ENCODE results near the gene KLK7. TPM values are rescaled to one million over a fixed set of nuclear protein-coding genes. Genes with fewer than 3 reads are reported as not detected.

Gene KLK7
- total and polyA plus RNA-seq, 9 donors: 0.05 to 0.30 (median 0.17) TPM; not detected in 5

DNA sequence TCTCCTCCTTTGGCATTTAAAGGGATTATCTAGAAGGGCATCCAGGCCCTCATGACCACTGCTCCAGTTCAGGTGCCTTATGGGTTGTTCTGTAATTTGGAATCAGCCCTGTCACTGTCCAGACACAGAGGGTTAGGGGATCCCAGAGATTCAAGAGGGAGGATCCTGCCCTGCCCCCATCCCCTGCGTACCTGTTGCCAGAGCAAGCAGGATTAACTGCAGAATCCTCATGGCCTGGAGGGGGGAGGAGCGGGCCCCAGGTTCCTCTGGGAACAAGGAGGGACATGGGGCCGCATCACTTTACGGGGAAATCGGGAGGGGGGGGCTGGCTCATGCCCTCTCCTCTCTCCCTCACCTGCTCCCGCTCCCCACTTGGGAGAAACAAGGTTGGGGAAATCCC is 41.7 kb upstream of the KLK7 start:
- Histone ChIP-seq H3K27me3 (ENCODE audit: control insufficient read depth, insufficient read depth, low read length) (peaks cover 29% of the 10 kb centered on the region), H3K9me3 (replicated peaks; ENCODE audit: control insufficient read depth, low read depth, low read length) (no peaks in the 10 kb centered on the region), H3K36me3 (ENCODE audit: control insufficient read depth, insufficient read depth, low read length) (no peaks in the 10 kb centered on the region), H3K4me1 (ENCODE audit: control insufficient read depth, insufficient read depth, low read length) (no peaks in the 10 kb centered on the region), H3K4me3 (ENCODE audit: low read length) (no peak overlapping the region), H3K27ac (ENCODE audit: low read length) (no peak overlapping the region)
- DNase-seq: no peak
- WGBS (ENCODE audit: insufficient coverage): 20% methylated on average over 1 of the region's 6 CpGs

DNA sequence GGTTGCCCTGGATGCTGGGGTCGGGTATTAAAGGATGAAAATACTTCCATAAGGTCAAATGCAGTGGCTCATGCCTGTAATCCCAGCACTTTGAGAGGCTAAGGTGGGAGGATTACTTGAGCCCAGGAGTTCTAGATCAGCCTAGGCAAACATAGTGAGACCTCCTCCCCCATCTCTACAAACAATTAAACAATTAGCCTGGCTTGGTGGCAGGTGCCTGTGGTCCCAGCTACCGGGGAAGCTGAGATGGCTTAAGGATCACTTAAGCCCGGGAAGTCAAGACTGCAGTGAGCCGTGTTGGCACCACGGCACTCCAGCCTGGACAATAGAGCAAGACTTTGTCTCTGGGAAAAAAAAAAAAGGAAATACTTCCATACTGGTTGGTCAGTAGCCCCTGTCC is 41.2 kb upstream of the KLK7 start:
- peaks cover 34% of the 10 kb centered on the region for H3K27me3 ChIP-seq (ENCODE audit: control insufficient read depth, insufficient read depth, low read length)
- no peaks in the 10 kb centered on the region for H3K9me3 ChIP-seq (replicated peaks; ENCODE audit: control insufficient read depth, low read depth, low read length)
- H3K27ac ChIP-seq (ENCODE audit: low read length): no peak overlapping the region
- no peaks in the 10 kb centered on the region for H3K4me1 ChIP-seq (ENCODE audit: control insufficient read depth, insufficient read depth, low read length)
- WGBS (ENCODE audit: insufficient coverage): no CpG with 5 or more reads among the region's 5 CpGs
- no peak for DNase-seq
- H3K36me3 ChIP-seq (ENCODE audit: control insufficient read depth, insufficient read depth, low read length): no peaks in the 10 kb centered on the region
- no peak overlapping the region for H3K4me3 ChIP-seq (ENCODE audit: low read length)

DNA sequence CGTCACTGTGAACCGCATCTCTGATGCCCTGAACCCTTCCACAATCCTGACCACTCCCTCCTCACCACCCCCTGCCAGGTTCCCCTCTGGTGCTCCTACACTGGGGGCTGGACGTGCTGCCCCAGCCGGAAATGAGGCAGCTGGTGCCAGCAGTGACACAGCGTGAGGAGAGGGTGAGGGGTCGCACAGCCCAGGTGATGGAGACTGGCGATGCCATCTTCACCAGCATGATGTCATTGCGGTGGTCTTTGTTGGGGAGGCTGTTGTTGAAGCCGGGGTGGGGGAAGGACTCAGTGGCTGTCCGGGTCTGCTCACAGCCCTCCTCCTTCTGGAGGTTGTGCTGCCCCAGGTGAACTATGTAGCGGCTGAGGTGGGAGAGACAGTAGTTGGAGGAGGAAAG is 40.2 kb upstream of the KLK7 start:
- no peaks in the 10 kb centered on the region for H3K36me3 ChIP-seq (ENCODE audit: control insufficient read depth, insufficient read depth, low read length)
- H3K27me3 ChIP-seq (ENCODE audit: control insufficient read depth, insufficient read depth, low read length): peaks cover 44% of the 10 kb centered on the region
- 82% methylated on average over 10 of the region's 11 CpGs for WGBS (ENCODE audit: insufficient coverage)
- H3K4me3 ChIP-seq (ENCODE audit: low read length): no peak overlapping the region
- no peaks in the 10 kb centered on the region for H3K4me1 ChIP-seq (ENCODE audit: control insufficient read depth, insufficient read depth, low read length)
- H3K27ac ChIP-seq (ENCODE audit: low read length): no peak overlapping the region
- no peaks in the 10 kb centered on the region for H3K9me3 ChIP-seq (replicated peaks; ENCODE audit: control insufficient read depth, low read depth, low read length)
- no peak for DNase-seq

DNA sequence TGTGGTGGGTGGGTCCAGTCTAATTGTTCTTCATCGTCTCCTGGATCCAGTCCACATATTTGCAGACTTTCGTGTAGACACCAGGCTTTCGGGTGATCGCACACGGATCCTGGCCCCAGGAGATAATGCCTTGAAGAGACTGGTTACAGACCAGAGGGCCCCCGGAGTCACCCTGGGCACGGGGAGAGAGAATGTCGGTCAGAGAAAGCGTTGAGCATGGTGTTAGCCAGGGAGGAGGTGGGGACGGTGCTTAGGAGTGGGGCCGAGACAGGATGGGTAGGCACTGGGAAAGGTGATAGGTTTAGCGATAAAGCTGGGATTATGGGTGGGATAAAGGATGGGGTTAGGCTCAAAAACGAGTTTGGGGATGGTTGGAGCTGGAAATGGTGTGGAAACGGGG is 38.8 kb upstream of the KLK7 start:
- H3K4me1 ChIP-seq (ENCODE audit: control insufficient read depth, insufficient read depth, low read length): no peaks in the 10 kb centered on the region
- WGBS (ENCODE audit: insufficient coverage): 63% methylated on average over 14 of the region's 14 CpGs
- no peaks in the 10 kb centered on the region for H3K9me3 ChIP-seq (replicated peaks; ENCODE audit: control insufficient read depth, low read depth, low read length)
- H3K27ac ChIP-seq (ENCODE audit: low read length): no peak overlapping the region
- H3K27me3 ChIP-seq (ENCODE audit: control insufficient read depth, insufficient read depth, low read length): peaks cover 57% of the 10 kb centered on the region
- DNase-seq: no peak
- H3K4me3 ChIP-seq (ENCODE audit: low read length): no peak overlapping the region
- no peaks in the 10 kb centered on the region for H3K36me3 ChIP-seq (ENCODE audit: control insufficient read depth, insufficient read depth, low read length)

DNA sequence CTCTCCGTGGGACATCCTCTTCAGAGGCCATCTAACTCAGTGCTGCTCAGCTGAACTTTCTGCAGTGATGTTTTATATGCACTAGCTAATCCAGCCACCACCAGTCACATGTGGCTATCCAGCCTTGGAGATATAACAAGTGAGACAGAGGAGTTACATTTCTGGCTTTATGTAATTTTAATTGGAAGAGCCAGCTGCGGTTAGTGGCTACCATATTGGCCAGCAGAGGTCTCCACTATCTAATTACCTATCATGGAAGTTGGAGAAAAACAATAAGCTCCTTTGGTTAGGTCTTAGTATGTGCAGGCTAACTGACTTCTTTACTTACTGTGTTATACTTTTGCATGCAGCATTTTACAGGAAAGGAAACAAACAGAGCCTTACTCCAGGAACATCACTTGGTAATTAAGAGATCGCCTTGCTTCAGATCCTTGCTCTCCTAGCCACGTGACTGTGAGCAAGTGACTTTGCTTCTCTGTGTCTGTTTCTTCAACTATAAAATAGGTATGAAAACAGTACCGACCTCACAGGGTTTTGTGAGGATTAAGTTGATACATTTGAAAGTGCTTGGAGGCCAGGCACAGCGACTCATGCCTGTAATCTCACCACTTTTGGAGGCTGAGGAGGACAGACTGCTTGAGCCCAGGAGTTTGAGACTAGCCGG is 37.4 kb upstream of the KLK7 start:
- H3K4me1 ChIP-seq (ENCODE audit: control insufficient read depth, insufficient read depth, low read length): peaks cover 6% of the 10 kb centered on the region
- 64% methylated on average over 2 of the region's 7 CpGs for WGBS (ENCODE audit: insufficient coverage)
- H3K27me3 ChIP-seq (ENCODE audit: control insufficient read depth, insufficient read depth, low read length): peaks cover 67% of the 10 kb centered on the region
- H3K36me3 ChIP-seq (ENCODE audit: control insufficient read depth, insufficient read depth, low read length): no peaks in the 10 kb centered on the region
- H3K9me3 ChIP-seq (replicated peaks; ENCODE audit: control insufficient read depth, low read depth, low read length): no peaks in the 10 kb centered on the region
- H3K4me3 ChIP-seq (ENCODE audit: low read length): no peak overlapping the region
- H3K27ac ChIP-seq (ENCODE audit: low read length): no peak overlapping the region
- peak; percentile 47 for DNase-seq

DNA sequence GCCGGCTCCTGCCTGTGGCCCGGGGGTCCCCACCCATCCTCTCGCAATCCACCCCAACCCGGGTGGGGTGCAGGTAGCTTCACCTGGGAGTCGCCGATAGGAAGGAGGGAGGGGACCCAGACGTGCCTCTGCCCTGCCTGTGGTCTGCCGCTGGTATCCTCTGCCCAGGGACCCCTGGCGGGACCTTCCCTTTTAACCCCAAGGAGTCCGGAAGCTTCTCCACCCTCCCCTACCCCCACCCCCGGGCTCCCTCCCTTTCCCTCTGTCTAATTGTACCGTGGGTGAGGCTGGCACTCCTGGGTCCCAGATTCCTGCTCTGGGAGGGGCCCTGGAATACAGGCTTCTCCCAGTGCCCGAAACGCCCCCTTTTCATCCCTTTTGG is 35.8 kb upstream of the KLK7 start, which contains the start of gene KLK10:
TSS of gene KLK10 (minus strand) at position 166 of the 382 bp plus-strand sequence. CDS start 579 bp downstream, outside the sequence.
- no peaks in the 10 kb centered on the region for H3K9me3 ChIP-seq (replicated peaks; ENCODE audit: control insufficient read depth, low read depth, low read length)
- peaks cover 69% of the 10 kb centered on the region for H3K27me3 ChIP-seq (ENCODE audit: control insufficient read depth, insufficient read depth, low read length)
- no peak within 1 kb of the TSS for H3K4me3 ChIP-seq (ENCODE audit: low read length)
- H3K36me3 ChIP-seq (ENCODE audit: control insufficient read depth, insufficient read depth, low read length): no peaks in the 10 kb centered on the region
- DNase-seq: no peak
- peaks cover 6% of the 10 kb centered on the region for H3K4me1 ChIP-seq (ENCODE audit: control insufficient read depth, insufficient read depth, low read length)
- no peak within 1 kb of the TSS for H3K27ac ChIP-seq (ENCODE audit: low read length)
- 3% methylated on average over 5 of the region's 14 CpGs for WGBS (ENCODE audit: insufficient coverage)

DNA sequence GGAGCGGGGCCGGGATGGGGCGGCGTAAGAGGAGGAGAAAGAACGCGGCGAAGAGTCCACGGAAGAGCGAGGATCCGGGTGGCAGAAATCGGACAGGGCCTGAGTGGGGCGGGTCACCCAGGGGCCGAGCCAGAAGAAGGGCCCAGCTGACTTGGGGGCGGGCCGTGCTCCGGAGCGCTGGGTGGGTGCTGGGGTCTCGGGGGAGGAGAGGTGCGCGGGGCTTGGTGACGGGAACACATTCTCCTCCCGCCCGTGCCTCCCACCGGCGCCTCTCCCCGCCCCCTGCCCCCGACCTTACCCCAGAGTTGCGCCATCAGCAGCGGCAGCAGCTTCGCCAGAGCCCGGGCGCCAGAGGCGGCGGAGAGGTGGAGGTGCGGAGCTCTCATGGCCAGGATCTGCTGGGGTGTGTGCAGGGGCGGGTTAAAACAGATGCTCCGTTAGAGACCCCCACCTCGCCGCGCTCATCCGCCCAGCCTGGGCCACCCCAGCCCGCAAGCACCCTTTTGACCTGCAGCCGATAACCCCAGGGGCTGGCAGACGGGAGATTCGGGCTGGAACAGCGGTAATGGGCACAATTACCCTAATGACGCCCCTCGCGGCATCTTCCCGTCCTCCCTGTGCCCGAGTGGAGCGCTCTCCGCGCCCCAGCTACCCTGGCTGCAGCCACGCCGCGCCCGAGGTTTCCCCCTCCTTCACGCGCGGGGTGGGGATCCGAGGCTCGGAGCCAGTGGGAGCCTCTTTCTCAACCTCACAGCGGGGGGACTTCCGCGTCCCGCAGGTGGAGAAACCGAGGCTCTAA is 35.2 kb upstream of the KLK7 start:
- Histone ChIP-seq H3K27ac (ENCODE audit: low read length) (no peak overlapping the region), H3K27me3 (ENCODE audit: control insufficient read depth, insufficient read depth, low read length) (peaks cover 70% of the 10 kb centered on the region), H3K36me3 (ENCODE audit: control insufficient read depth, insufficient read depth, low read length) (no peaks in the 10 kb centered on the region), H3K9me3 (replicated peaks; ENCODE audit: control insufficient read depth, low read depth, low read length) (no peaks in the 10 kb centered on the region), H3K4me1 (ENCODE audit: control insufficient read depth, insufficient read depth, low read length) (peaks cover 6% of the 10 kb centered on the region), H3K4me3 (ENCODE audit: low read length) (no peak overlapping the region)
- WGBS (ENCODE audit: insufficient coverage): under 1% methylated on average over 45 of the region's 68 CpGs
- no peak for DNase-seq

DNA sequence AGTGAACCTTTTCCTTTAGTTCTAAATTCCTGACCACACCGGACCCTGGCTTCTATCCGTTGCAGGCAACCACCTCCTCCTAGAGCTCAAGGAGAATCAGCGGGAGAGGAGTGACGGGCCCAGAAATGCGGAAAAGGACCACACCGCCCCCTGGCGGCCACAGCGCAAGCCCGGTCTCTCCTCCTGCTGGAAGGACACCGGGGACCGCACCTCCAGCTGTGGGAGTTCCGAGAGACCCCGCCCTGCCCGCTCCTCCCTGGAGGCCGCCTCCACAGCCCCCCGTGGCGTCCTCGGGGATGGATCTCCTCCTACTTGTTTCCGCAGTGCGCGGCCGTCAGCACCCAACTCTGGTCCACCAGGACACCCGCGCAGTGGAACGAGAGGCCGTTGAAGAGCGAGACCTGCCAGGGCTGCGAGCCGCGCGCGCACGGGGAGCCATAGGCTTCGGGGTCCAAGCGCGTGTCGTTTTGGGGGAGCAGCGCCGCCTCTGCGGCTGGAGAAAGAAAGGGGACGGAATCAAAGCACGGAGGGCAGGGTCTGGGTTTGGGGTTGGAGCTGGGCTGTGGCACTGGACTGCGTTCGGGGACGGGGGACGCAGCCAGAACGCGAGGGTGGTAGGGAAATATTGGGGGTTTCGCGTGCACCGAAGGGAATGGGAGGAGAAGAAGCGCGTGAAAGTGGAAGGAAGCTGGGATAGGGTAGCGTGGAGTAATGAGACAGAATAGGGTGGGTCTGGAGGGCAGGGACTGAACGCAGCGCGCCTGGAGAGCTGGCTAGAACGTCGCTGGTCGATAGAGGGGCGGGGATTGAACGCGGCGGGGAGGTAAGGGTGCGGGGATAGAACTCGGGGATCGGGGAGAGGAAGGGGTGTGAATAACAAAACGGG is 33.3 kb upstream of the KLK7 start:
- peaks cover 62% of the 10 kb centered on the region for H3K27me3 ChIP-seq (ENCODE audit: control insufficient read depth, insufficient read depth, low read length)
- H3K4me3 ChIP-seq (ENCODE audit: low read length): no peak overlapping the region
- H3K36me3 ChIP-seq (ENCODE audit: control insufficient read depth, insufficient read depth, low read length): no peaks in the 10 kb centered on the region
- H3K27ac ChIP-seq (ENCODE audit: low read length): no peak overlapping the region
- peaks cover 6% of the 10 kb centered on the region for H3K4me1 ChIP-seq (ENCODE audit: control insufficient read depth, insufficient read depth, low read length)
- DNase-seq: no peak
- under 1% methylated on average over 64 of the region's 68 CpGs for WGBS (ENCODE audit: insufficient coverage)
- H3K9me3 ChIP-seq (replicated peaks; ENCODE audit: control insufficient read depth, low read depth, low read length): no peaks in the 10 kb centered on the region

DNA sequence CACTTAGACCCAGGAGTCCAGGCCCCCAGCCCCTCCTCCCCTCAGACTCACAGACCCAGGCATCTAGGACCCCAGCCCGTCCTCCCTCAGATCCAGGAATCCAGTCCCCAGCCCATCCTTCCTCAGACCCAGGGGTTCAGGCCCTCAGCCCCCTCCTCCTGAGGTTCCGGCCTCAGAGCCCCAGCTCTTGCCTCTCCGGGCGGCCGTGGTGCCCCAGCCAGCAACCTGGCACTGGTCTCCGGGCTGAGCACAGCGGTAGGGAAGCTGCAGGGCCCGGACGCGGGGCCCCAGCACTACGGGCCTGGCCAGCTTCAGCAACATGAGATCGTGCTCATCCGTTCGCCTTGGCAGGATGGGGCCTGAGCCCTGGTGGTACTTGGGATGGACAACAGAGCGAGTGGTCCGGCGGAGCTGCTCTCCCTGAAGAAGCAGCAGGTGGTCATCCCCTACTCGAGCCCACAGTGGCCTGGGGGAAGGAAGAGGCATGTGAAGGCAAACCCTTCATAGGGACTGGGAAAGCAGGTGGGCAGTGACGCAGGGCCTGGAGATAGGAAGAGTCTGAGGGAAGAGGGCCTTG is 32.1 kb upstream of the KLK7 start:
- no peak for DNase-seq
- Histone ChIP-seq H3K9me3 (replicated peaks; ENCODE audit: control insufficient read depth, low read depth, low read length) (no peaks in the 10 kb centered on the region), H3K27me3 (ENCODE audit: control insufficient read depth, insufficient read depth, low read length) (peaks cover 58% of the 10 kb centered on the region), H3K27ac (ENCODE audit: low read length) (no peak overlapping the region), H3K36me3 (ENCODE audit: control insufficient read depth, insufficient read depth, low read length) (no peaks in the 10 kb centered on the region), H3K4me3 (ENCODE audit: low read length) (no peak overlapping the region), H3K4me1 (ENCODE audit: control insufficient read depth, insufficient read depth, low read length) (peaks cover 6% of the 10 kb centered on the region)
- 86% methylated on average over 19 of the region's 19 CpGs for WGBS (ENCODE audit: insufficient coverage)
